Tibial artery (tissue), 4 donors: ENCODE results near the gene TMOD3.

Experiments
- DNase-seq, 2 donors: peaks; one replicate each; pipeline ENCODE4 v3.0.0-alpha.2; 2019
- H3K27ac ChIP-seq, 2 donors: fragments of 200-600 bp; sonication (generic) in 1 of 2; 1 replicate in 1 of 2; 2 replicates in 1 of 2; pipeline ENCODE4 v1.5.1; 2018 to 2019; ENCODE audit warnings: mild to moderate bottlenecking in 1 of 2
- H3K27me3 ChIP-seq, 2 donors: fragments of 200-600 bp; sonication (generic) in 1 of 2; one replicate each; pipeline versions ENCODE4 v1.5.1 to v1.6.0; 2016 to 2019
- H3K36me3 ChIP-seq, 3 donors: fragments of 200-600 bp; sonication (generic) in 2 of 3; one replicate each; pipeline ENCODE4 v1.5.1; 2016 to 2019; ENCODE audit warnings: mild to moderate bottlenecking in 2 of 3
- H3K4me1 ChIP-seq, 4 donors: fragments of 200-600 bp; sonication (generic) in 2 of 4; 1 replicate in 3 of 4; 2 replicates in 1 of 4; pipeline ENCODE4 v1.5.1; 2016 to 2019
- H3K4me3 ChIP-seq, 2 donors: fragments of 200-600 bp; sonication (generic) in 1 of 2; 1 replicate in 1 of 2; 2 replicates in 1 of 2; pipeline ENCODE4 v1.5.1; 2018 to 2019; ENCODE audit warnings: mild to moderate bottlenecking in 2 of 2
- H3K9me3 ChIP-seq, 3 donors: fragments of 200-600 bp; sonication (generic) in 1 of 3; one replicate each; pipeline ENCODE4 v1.5.1; 2016 to 2019
- intact Hi-C: fragments of 100-400 bp; cut with DNase I; formaldehyde crosslinking; loops from one replicate; pipeline ENCODE4 v1.15.0; 2023; ENCODE audit warnings: low total_unique reads
- TF ChIP-seq, protein P1 (sequence below), 2 experiments: fragments of 200-600 bp in 1 of 2; fragments of 450-650 bp in 1 of 2; IDR thresholded peaks; one replicate each; pipeline ENCODE4 v1.5.1; 2017 to 2019; ENCODE audit warnings: antibody characterized with exemption in 2 of 2, mild to moderate bottlenecking in 1 of 2, moderate library complexity in 1 of 2

TMOD3 gene

GRCh38 chr15:51887887-51888592 is 58.6 kb downstream of the TMOD3 start:
- Histone ChIP-seq H3K4me1 (peaks cover 0 to 20% (median 10%) of the 10 kb centered on the region in 4 donors), H3K36me3 (peaks cover 0 to 17% (median 10%) of the 10 kb centered on the region in 3 donors)
- intact Hi-C loops, result no loop called here

GRCh38 chr15:51888593-51889195 is 59.2 kb downstream of the TMOD3 start:
- H3K4me1 ChIP-seq, result peaks cover 0 to 13% (median 5%) of the 10 kb centered on the region in 4 donors
- H3K9me3 ChIP-seq, result no peaks in the 10 kb centered on the region
- intact Hi-C loops, result no loop called here
- peaks cover 0 to 17% (median 11%) of the 10 kb centered on the region in 3 donors for H3K36me3 ChIP-seq
- no peak for DNase-seq
- no peaks in the 10 kb centered on the region for H3K27me3 ChIP-seq
- TF ChIP-seq, protein P1, sequence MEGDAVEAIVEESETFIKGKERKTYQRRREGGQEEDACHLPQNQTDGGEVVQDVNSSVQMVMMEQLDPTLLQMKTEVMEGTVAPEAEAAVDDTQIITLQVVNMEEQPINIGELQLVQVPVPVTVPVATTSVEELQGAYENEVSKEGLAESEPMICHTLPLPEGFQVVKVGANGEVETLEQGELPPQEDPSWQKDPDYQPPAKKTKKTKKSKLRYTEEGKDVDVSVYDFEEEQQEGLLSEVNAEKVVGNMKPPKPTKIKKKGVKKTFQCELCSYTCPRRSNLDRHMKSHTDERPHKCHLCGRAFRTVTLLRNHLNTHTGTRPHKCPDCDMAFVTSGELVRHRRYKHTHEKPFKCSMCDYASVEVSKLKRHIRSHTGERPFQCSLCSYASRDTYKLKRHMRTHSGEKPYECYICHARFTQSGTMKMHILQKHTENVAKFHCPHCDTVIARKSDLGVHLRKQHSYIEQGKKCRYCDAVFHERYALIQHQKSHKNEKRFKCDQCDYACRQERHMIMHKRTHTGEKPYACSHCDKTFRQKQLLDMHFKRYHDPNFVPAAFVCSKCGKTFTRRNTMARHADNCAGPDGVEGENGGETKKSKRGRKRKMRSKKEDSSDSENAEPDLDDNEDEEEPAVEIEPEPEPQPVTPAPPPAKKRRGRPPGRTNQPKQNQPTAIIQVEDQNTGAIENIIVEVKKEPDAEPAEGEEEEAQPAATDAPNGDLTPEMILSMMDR (IDR thresholded peaks at IDR 0.05), result peak; percentile 59 to 62
- no peak overlapping the region for H3K4me3 ChIP-seq
- no peak overlapping the region for H3K27ac ChIP-seq

More at GRCh38 chr15:51887887-51888592, 58.6 kb downstream of the TMOD3 start:
- TF ChIP-seq, protein P1 (IDR thresholded peaks at IDR 0.05), result no peak
- no peak overlapping the region for H3K27ac ChIP-seq
- no peak overlapping the region for H3K4me3 ChIP-seq
- no peak for DNase-seq
- H3K27me3 ChIP-seq, result no peaks in the 10 kb centered on the region
- no peaks in the 10 kb centered on the region for H3K9me3 ChIP-seq

GRCh38 chr15:51889486-51889885 is 60.0 kb downstream of the TMOD3 start:
- peaks cover 6 to 23% (median 19%) of the 10 kb centered on the region in 3 donors for H3K36me3 ChIP-seq
- intact Hi-C loops, result no loop called here

GRCh38 chr15:51904421-51904820 is 75.0 kb downstream of the TMOD3 start:
- Histone ChIP-seq H3K36me3 (peaks cover 36 to 71% (median 47%) of the 10 kb centered on the region in 3 donors), H3K4me3 (no peak overlapping the region), H3K4me1 (no peaks in the 10 kb centered on the region), H3K9me3 (no peaks in the 10 kb centered on the region), H3K27me3 (no peaks in the 10 kb centered on the region), H3K27ac (no peak overlapping the region)
- TF ChIP-seq, protein P1 (IDR thresholded peaks at IDR 0.05), result no peak
- intact Hi-C loops, result no loop called here
- no peak for DNase-seq

More at GRCh38 chr15:51889486-51889885, 60.0 kb downstream of the TMOD3 start:
- TF ChIP-seq, protein P1 (IDR thresholded peaks at IDR 0.05), result no peak
- no peaks in the 10 kb centered on the region for H3K9me3 ChIP-seq
- H3K4me3 ChIP-seq, result no peak overlapping the region
- no peaks in the 10 kb centered on the region for H3K27me3 ChIP-seq
- no peak overlapping the region for H3K27ac ChIP-seq
- DNase-seq, result no peak
- peaks cover 0 to 5% (median 0%) of the 10 kb centered on the region in 4 donors for H3K4me1 ChIP-seq

- Histone ChIP-seq H3K36me3 (peaks cover 36 to 68% (median 48%) of the 10 kb centered on the region in 3 donors), H3K9me3 (no peaks in the 10 kb centered on the region), H3K4me1 (no peaks in the 10 kb centered on the region), H3K4me3 (no peak overlapping the region), H3K27ac (no peak overlapping the region), H3K27me3 (no peaks in the 10 kb centered on the region)
- intact Hi-C loops, result no loop called here
- no peak for DNase-seq
- TF ChIP-seq, protein P1 (IDR thresholded peaks at IDR 0.05), result no peak
These were observed 75.5 kb downstream of the TMOD3 start for GRCh38 chr15:51904931-51905330.
